ENCODE results near the gene INHA.

- TF ChIP-seq CTCF (conservative IDR thresholded peaks at IDR 0.05; ENCODE audit: low read depth, low read length) = no peak
- TF ChIP-seq EZH2 (IDR thresholded peaks at IDR 0.05; ENCODE audit: low read length, unreplicated experiment) = no peak
These were observed 45.1 kb upstream of the INHA start for GRCh38 chr2:219527076-219527394.
